ENCODE results near the gene SYNM. TPM values are rescaled to one million over a fixed set of nuclear protein-coding genes. Genes with fewer than 3 reads are reported as not detected.
A peak's percentile ranks its signal among the peaks of the same experiment; 100 is the strongest.

SYNM gene
- total and polyA plus RNA-seq, 2 of the 8 experiments (the other 6 are each of a cell fraction or from before 2014, with no cell fraction given) = 0.89 to 2.0 TPM

GRCh38 chr15:99059010-99059981 is 45.6 kb upstream of the SYNM start (continued):
- TF ChIP-seq FOSL1 (IDR thresholded peaks at IDR 0.05; ENCODE audit: insufficient read depth, low read depth, low read length) (0 out of 2 replicates have a peak, but pooled peaks have one; percentile 24), E2F6 (IDR thresholded peaks at IDR 0.05) (0 out of 2 replicates have a peak, but pooled peaks have one; percentile 31), SIX5 (IDR thresholded peaks at IDR 0.05; ENCODE audit: low read depth, low read length) (no peak), HDAC2 (IDR thresholded peaks at IDR 0.05; ENCODE audit: borderline replicate concordance in 1 of 2, low read depth in 2 of 2, low read length in 2 of 2) (0 out of 4 replicates have a peak, but pooled peaks of 1 of the 2 experiments have one; percentile 16), TEAD4 (IDR thresholded peaks at IDR 0.05; ENCODE audit: low read depth, low read length) (peak; percentile 25; the same call in 1 of the 2 replicates), SUZ12 (IDR thresholded peaks at IDR 0.05; ENCODE audit: low read length) (no peak), SIN3A (conservative IDR thresholded peaks at IDR 0.05 in 1 of 2, IDR thresholded peaks at IDR 0.05 in 1 of 2; ENCODE audit: low read depth in 1 of 2, low read length in 2 of 2) (no peak), SRF (IDR thresholded peaks at IDR 0.05; ENCODE audit: low read depth, low read length) (peak; percentile 92), JUN (IDR thresholded peaks at IDR 0.05; ENCODE audit: low read depth, low read length) (peak; percentile 67), CEBPB (IDR thresholded peaks at IDR 0.05; ENCODE audit: low read depth, low read length) (no peak; the same call in 1 of the 2 replicates), POU5F1 (IDR thresholded peaks at IDR 0.05; ENCODE audit: low read depth, low read length) (no peak), CTBP2 (IDR thresholded peaks at IDR 0.05; ENCODE audit: borderline replicate concordance, insufficient read depth, insufficient read length, low read length) (no peak), TAF1 (IDR thresholded peaks at IDR 0.05; ENCODE audit: low read depth, low read length) (peak; percentile 70), EGR1 (IDR thresholded peaks at IDR 0.05; ENCODE audit: borderline replicate concordance, low read depth, low read length) (no peak), TCF12 (IDR thresholded peaks at IDR 0.05; ENCODE audit: low read depth, low read length) (no peak), EP300 (IDR thresholded peaks at IDR 0.05; ENCODE audit: borderline replicate concordance in 1 of 2, low read depth in 2 of 2, low read length in 2 of 2) (peak in 1 of 2 experiments; percentile 24; a peak in 1 of 3 replicates), TBP (IDR thresholded peaks at IDR 0.05; ENCODE audit: low read depth, low read length) (peak; percentile 53; the same call in 1 of the 2 replicates), JUND (IDR thresholded peaks at IDR 0.05; ENCODE audit: low read length) (peak; percentile 90), RFX5 (IDR thresholded peaks at IDR 0.05; ENCODE audit: borderline replicate concordance, low read depth, low read length) (no peak), PHF8 (conservative IDR thresholded peaks at IDR 0.05; ENCODE audit: low read depth, low read length) (peak; percentile 65)
- TF ChIP-seq, protein P1, sequence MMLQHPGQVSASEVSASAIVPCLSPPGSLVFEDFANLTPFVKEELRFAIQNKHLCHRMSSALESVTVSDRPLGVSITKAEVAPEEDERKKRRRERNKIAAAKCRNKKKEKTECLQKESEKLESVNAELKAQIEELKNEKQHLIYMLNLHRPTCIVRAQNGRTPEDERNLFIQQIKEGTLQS (IDR thresholded peaks at IDR 0.05; ENCODE audit: insufficient read depth, low read depth, low read length) = peak; percentile 60; the same call in 1 of the 2 replicates
